OCI-LY7 (cell line): ENCODE results near the gene EHF. TPM values are rescaled to one million over a fixed set of nuclear protein-coding genes. Genes with fewer than 3 reads are reported as not detected.

Experiments used
- BruUV-seq: library from RNA; stranded (reverse); fragments of 400-500 nt; replicated peaks from 2 replicates; lab custom pipeline; 2021; lab: Mats Ljungman, UMichigan
- CTCF ChIA-PET: fragments of 300-600 bp; sonication (Branson Sonifier 250); formaldehyde crosslinking; loops from one replicate; lab custom pipeline; 2022; ENCODE audit warnings: antibody characterized with exemption; ENCODE audit not compliant: unreplicated experiment; lab: Charles Lee
- POLR2A ChIA-PET: fragments of 300-600 bp; sonication (Branson Sonifier 250); formaldehyde crosslinking; loops from one replicate; lab custom pipeline; 2022; ENCODE audit warnings: antibody characterized with exemption; lab: Charles Lee
- DNase-seq: peaks from one replicate; pipeline ENCODE4 v3.0.0-alpha.2; 2015; ENCODE audit warnings: low spot score
- H2AFZ ChIP-seq: fragments of 200-600 bp; sonication (generic), shearing (Covaris generic); 2 replicates; pipeline ENCODE4 v1.6.1; 2014; ENCODE audit warnings: mild to moderate bottlenecking, antibody characterized with exemption, low read length, moderate library complexity
- H3K27ac ChIP-seq: fragments of 200-600 bp; sonication (generic); 2 replicates; pipeline ENCODE4 v1.5.1; 2014; ENCODE audit warnings: mixed run types, low read depth, mild to moderate bottlenecking, moderate library complexity, low read length, inconsistent platforms; ENCODE audit not compliant: poor library complexity, severe bottlenecking
- H3K36me3 ChIP-seq: fragments of 200-600 bp; sonication (generic); 2 replicates; pipeline ENCODE4 v1.6.1; 2014; ENCODE audit warnings: mild to moderate bottlenecking, antibody characterized with exemption, low read length, moderate library complexity, mixed read lengths; ENCODE audit not compliant: insufficient read depth
- H3K4me1 ChIP-seq: fragments of 200-600 bp; sonication (generic); 2 replicates; pipeline ENCODE4 v1.5.1; 2014; ENCODE audit warnings: mild to moderate bottlenecking, low read length; ENCODE audit not compliant: insufficient read depth, poor library complexity, severe bottlenecking
- H3K4me2 ChIP-seq: fragments of 200-600 bp; sonication (generic); 2 replicates; pipeline ENCODE4 v1.6.1; 2014; ENCODE audit warnings: mild to moderate bottlenecking, low read length
- H3K4me3 ChIP-seq: fragments of 200-600 bp; sonication (generic); 2 replicates; pipeline ENCODE4 v1.5.1; 2014; ENCODE audit warnings: mild to moderate bottlenecking, low read depth, low read length; ENCODE audit not compliant: poor library complexity, severe bottlenecking
- H3K79me2 ChIP-seq: fragments of 200-600 bp; sonication (generic); 2 replicates; pipeline ENCODE4 v1.6.1; 2016; ENCODE audit warnings: low read depth, mild to moderate bottlenecking, low read length, moderate library complexity, mixed read lengths; ENCODE audit not compliant: insufficient read depth
- H3K9me2 ChIP-seq: fragments of 200-600 bp; sonication (generic); 2 replicates; pipeline ENCODE4 v1.6.1; 2016; ENCODE audit warnings: mild to moderate bottlenecking, low read length, mixed read lengths; ENCODE audit not compliant: insufficient read depth
- H3K9me3 ChIP-seq: fragments of 200-600 bp; sonication (generic); 2 replicates; pipeline ENCODE4 v1.6.1; 2014; ENCODE audit warnings: mild to moderate bottlenecking, mixed run types, low read length, mixed read lengths
- H4K20me1 ChIP-seq: fragments of 200-600 bp; sonication (generic); 2 replicates; pipeline ENCODE4 v1.6.1; 2014; ENCODE audit warnings: mild to moderate bottlenecking, antibody characterized with exemption, low read length, moderate library complexity, mixed read lengths; ENCODE audit not compliant: insufficient read depth
- EZH2phosphoT487 ChIP-seq: fragments of 200-600 bp; sonication (generic); IDR thresholded peaks from 2 replicates; pipeline ENCODE4 v1.6.1; 2018; ENCODE audit warnings: low read depth, borderline replicate concordance, mild to moderate bottlenecking, mixed run types, antibody characterized with exemption, low read length, moderate library complexity, mixed read lengths
- intact Hi-C: fragments of 100-400 bp; cut with micrococcal nuclease; formaldehyde crosslinking; loops from one replicate; pipeline ENCODE4 v1.10.0; 2022; ENCODE audit not compliant: unreplicated experiment
- total RNA-seq, 2 experiments: library from RNA; depleted of rRNA in 1 of 2; stranded (reverse); fragments of >200 nt in 1 of 2; shearing (Covaris generic) in 1 of 2; gene quantifications; 2 replicates each; pipeline ENCODE4 v1.2.3, GENCODE V29; 2014 to 2022
- TF ChIP-seq, protein P1 (sequence below): fragments of 200-600 bp; sonication (generic); conservative IDR thresholded peaks from 2 replicates; pipeline ENCODE4 v1.5.1; 2014; ENCODE audit warnings: mild to moderate bottlenecking, antibody characterized with exemption, low read length, moderate library complexity, mixed read lengths

The EHF gene
- total RNA-seq, 2 experiments from 2014 or later: not detected

DNA sequence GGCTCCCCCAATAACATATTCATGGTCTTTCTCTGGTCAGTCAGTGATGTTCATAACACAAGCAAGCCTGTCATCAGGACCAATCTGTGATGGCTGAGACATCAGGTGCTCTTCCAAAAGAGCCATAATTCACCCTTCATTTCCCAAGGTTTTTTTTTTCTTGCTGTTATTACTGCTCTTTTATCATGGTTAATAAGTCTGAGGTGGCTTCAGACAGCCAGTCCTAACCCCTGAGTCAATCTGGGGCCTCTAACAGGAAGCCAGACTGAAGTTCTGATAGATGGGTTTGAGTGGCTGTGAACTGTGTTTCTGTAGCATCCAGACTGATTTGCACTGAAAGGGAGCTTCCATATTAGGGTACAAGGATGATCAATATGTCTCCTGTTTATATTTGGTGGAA, 8.8 kb downstream of the EHF start:
- no peaks in the 10 kb centered on the region for H3K9me3 ChIP-seq
- H2AFZ ChIP-seq: no peak overlapping the region
- CTCF ChIA-PET: no interaction called here
- TF ChIP-seq, protein P1, sequence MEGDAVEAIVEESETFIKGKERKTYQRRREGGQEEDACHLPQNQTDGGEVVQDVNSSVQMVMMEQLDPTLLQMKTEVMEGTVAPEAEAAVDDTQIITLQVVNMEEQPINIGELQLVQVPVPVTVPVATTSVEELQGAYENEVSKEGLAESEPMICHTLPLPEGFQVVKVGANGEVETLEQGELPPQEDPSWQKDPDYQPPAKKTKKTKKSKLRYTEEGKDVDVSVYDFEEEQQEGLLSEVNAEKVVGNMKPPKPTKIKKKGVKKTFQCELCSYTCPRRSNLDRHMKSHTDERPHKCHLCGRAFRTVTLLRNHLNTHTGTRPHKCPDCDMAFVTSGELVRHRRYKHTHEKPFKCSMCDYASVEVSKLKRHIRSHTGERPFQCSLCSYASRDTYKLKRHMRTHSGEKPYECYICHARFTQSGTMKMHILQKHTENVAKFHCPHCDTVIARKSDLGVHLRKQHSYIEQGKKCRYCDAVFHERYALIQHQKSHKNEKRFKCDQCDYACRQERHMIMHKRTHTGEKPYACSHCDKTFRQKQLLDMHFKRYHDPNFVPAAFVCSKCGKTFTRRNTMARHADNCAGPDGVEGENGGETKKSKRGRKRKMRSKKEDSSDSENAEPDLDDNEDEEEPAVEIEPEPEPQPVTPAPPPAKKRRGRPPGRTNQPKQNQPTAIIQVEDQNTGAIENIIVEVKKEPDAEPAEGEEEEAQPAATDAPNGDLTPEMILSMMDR: no peak
- TF ChIP-seq EZH2phosphoT487: no peak
- intact Hi-C loops: no loop called here
- POLR2A ChIA-PET: no interaction called here
- no peaks in the 10 kb centered on the region for H3K36me3 ChIP-seq
- no peak overlapping the region for H3K4me2 ChIP-seq
- no peak for DNase-seq
- no peak overlapping the region for H3K4me3 ChIP-seq
- H3K79me2 ChIP-seq: no peaks in the 10 kb centered on the region
- H3K27ac ChIP-seq: no peak overlapping the region
- no peaks in the 10 kb centered on the region for H3K4me1 ChIP-seq
- H4K20me1 ChIP-seq: no peaks in the 10 kb centered on the region
- no TSS peak for BruUV-seq
- H3K9me2 ChIP-seq: no peaks in the 10 kb centered on the region

GRCh38 chr11:34630544-34630943, 9.7 kb downstream of the EHF start:
- Histone ChIP-seq H3K4me2 (no peak overlapping the region), H3K4me1 (no peaks in the 10 kb centered on the region), H3K79me2 (no peaks in the 10 kb centered on the region), H3K4me3 (no peak overlapping the region), H3K9me2 (no peaks in the 10 kb centered on the region), H3K9me3 (no peaks in the 10 kb centered on the region), H2AFZ (no peak overlapping the region), H3K36me3 (no peaks in the 10 kb centered on the region), H3K27ac (no peak overlapping the region), H4K20me1 (no peaks in the 10 kb centered on the region)
- TF ChIP-seq, protein P1: no peak
- TF ChIP-seq EZH2phosphoT487: no peak
- no peak for DNase-seq
- ChIA-PET CTCF (no interaction called here), POLR2A (no interaction called here)
- BruUV-seq: no TSS peak
- intact Hi-C loops: no loop called here

GRCh38 chr11:34631297-34631696, 10.4 kb downstream of the EHF start:
- Histone ChIP-seq H3K9me3 (no peaks in the 10 kb centered on the region), H3K4me2 (no peak overlapping the region), H3K9me2 (no peaks in the 10 kb centered on the region), H3K27ac (no peak overlapping the region), H3K36me3 (no peaks in the 10 kb centered on the region), H3K4me3 (no peak overlapping the region), H3K4me1 (no peaks in the 10 kb centered on the region), H4K20me1 (no peaks in the 10 kb centered on the region), H2AFZ (no peak overlapping the region), H3K79me2 (no peaks in the 10 kb centered on the region)
- CTCF ChIA-PET: no interaction called here
- intact Hi-C loops: no loop called here
- DNase-seq: no peak
- POLR2A ChIA-PET: no interaction called here
- TF ChIP-seq, protein P1: no peak
- TF ChIP-seq EZH2phosphoT487: no peak
- no TSS peak for BruUV-seq
